HEK293 (cell line): ENCODE results near the gene ZFHX2.

ENCODE experiments used
- CTCF ChIA-PET: fragments of 350-600 bp; formaldehyde crosslinking; extraction: SDS; loops from one replicate; lab custom pipeline; 2021; ENCODE audit warnings: antibody characterized with exemption; lab: Yijun Ruan, JAX
- POLR2A ChIA-PET: fragments of 300-600 bp; formaldehyde crosslinking; extraction: SDS; loops from one replicate; lab custom pipeline; 2020; ENCODE audit warnings: antibody characterized with exemption, inconsistent platforms; lab: Yijun Ruan, JAX
- H3K27ac ChIP-seq: fragments of 200-500 bp; sonication (Bioruptor generic); 2 replicates; pipeline ENCODE4 v1.5.1; 2014; ENCODE audit warnings: low read depth, low read length, control low read depth, inconsistent platforms; ENCODE audit errors: extremely low read depth
- H3K36me3 ChIP-seq, 2 experiments: fragments of 200-500 bp in 1 of 2; sonication (Bioruptor generic) in 1 of 2; 1 replicate in 1 of 2; 2 replicates in 1 of 2; pipeline ENCODE4 v1.5.1; 2014 to 2017; ENCODE audit warnings: inconsistent platforms in 2 of 2, low read length in 2 of 2; ENCODE audit not compliant: control insufficient read depth in 2 of 2, insufficient read depth in 1 of 2
- H3K4me1 ChIP-seq: fragments of 200-500 bp; sonication (Bioruptor generic); 2 replicates; pipeline ENCODE4 v1.5.1; 2014; ENCODE audit warnings: mild to moderate bottlenecking, low read length, inconsistent platforms; ENCODE audit not compliant: control insufficient read depth, insufficient read depth
- H3K4me3 ChIP-seq: 2 replicates; pipeline ENCODE4 v1.5.1; 2011; ENCODE audit warnings: low read depth, mild to moderate bottlenecking, control low read depth, low read length, moderate library complexity
- H3K9me3 ChIP-seq: fragments of 200-500 bp; sonication (Bioruptor generic); 2 replicates; pipeline ENCODE4 v1.5.1; 2014; ENCODE audit warnings: low read depth, low read length, inconsistent platforms; ENCODE audit not compliant: control insufficient read depth, insufficient read depth
- GLIS1 ChIP-seq: fragments of 450-650 bp; formaldehyde crosslinking; IDR thresholded peaks from 2 replicates; pipeline ENCODE4 v1.5.1; 2016; ENCODE audit warnings: missing biosample characterization, missing genetic modification characterization
- HIC1 ChIP-seq: fragments of 450-650 bp; formaldehyde crosslinking; IDR thresholded peaks from 2 replicates; pipeline ENCODE4 v1.5.1; 2016; ENCODE audit warnings: missing biosample characterization, missing genetic modification characterization
- KLF1 ChIP-seq: fragments of 450-650 bp; formaldehyde crosslinking; IDR thresholded peaks from 2 replicates; pipeline ENCODE4 v1.5.1; 2016; ENCODE audit warnings: missing biosample characterization, missing genetic modification characterization
- KLF16 ChIP-seq: fragments of 450-650 bp; formaldehyde crosslinking; IDR thresholded peaks from 2 replicates; pipeline ENCODE4 v1.5.1; 2017; ENCODE audit warnings: missing biosample characterization, missing genetic modification characterization
- KLF17 ChIP-seq: fragments of 450-650 bp; formaldehyde crosslinking; IDR thresholded peaks from 2 replicates; pipeline ENCODE4 v1.5.1; 2016; ENCODE audit warnings: missing biosample characterization, missing genetic modification characterization
- MEIS1 ChIP-seq: sonication (generic); formaldehyde crosslinking; IDR thresholded peaks from 2 replicates; pipeline ENCODE4 v1.8.1; 2022; ENCODE audit warnings: missing genetic modification reagents, mild to moderate bottlenecking, borderline replicate concordance
- RBAK ChIP-seq: fragments of 450-650 bp; formaldehyde crosslinking; IDR thresholded peaks from 2 replicates; pipeline ENCODE4 v1.5.1; 2016; ENCODE audit warnings: missing biosample characterization, missing genetic modification characterization
- TRIM28 ChIP-seq: IDR thresholded peaks from 2 replicates; pipeline ENCODE4 v1.6.1; 2011; ENCODE audit warnings: low read length, control low read depth, borderline replicate concordance
- YY1 ChIP-seq: fragments of 450-650 bp; formaldehyde crosslinking; IDR thresholded peaks from 2 replicates; pipeline ENCODE4 v1.5.1; 2018; ENCODE audit warnings: missing biosample characterization, missing genetic modification characterization
- ZBTB26 ChIP-seq: fragments of 450-650 bp; formaldehyde crosslinking; optimal IDR thresholded peaks from 2 replicates; pipeline ENCODE3; 2016; ENCODE audit warnings: missing biosample characterization, mild to moderate bottlenecking, missing genetic modification characterization
- ZBTB44 ChIP-seq: fragments of 450-650 bp; IDR thresholded peaks from 2 replicates; pipeline ENCODE4 v1.5.1; 2018; ENCODE audit warnings: missing biosample characterization, mild to moderate bottlenecking, missing genetic modification characterization
- ZBTB48 ChIP-seq: fragments of 450-650 bp; formaldehyde crosslinking; IDR thresholded peaks from 2 replicates; pipeline ENCODE4 v1.5.1; 2016; ENCODE audit warnings: missing biosample characterization, missing genetic modification characterization
- ZNF157 ChIP-seq: fragments of 450-650 bp; formaldehyde crosslinking; IDR thresholded peaks from 2 replicates; pipeline ENCODE4 v1.5.1; 2016; ENCODE audit warnings: missing biosample characterization, missing genetic modification characterization
- ZNF174 ChIP-seq: fragments of 450-650 bp; formaldehyde crosslinking; IDR thresholded peaks from 2 replicates; pipeline ENCODE4 v1.5.0; 2017; ENCODE audit warnings: missing biosample characterization, mild to moderate bottlenecking, missing genetic modification characterization
- ZNF221 ChIP-seq: fragments of 450-650 bp; formaldehyde crosslinking; IDR thresholded peaks from 2 replicates; pipeline ENCODE4 v1.5.1; 2017; ENCODE audit warnings: missing biosample characterization, missing genetic modification characterization, borderline replicate concordance
- ZNF24 ChIP-seq: fragments of 450-650 bp; formaldehyde crosslinking; IDR thresholded peaks from 2 replicates; pipeline ENCODE4 v1.5.1; 2016; ENCODE audit warnings: missing biosample characterization, missing genetic modification characterization
- ZNF324 ChIP-seq: fragments of 450-650 bp; formaldehyde crosslinking; IDR thresholded peaks from 2 replicates; pipeline ENCODE4 v1.5.1; 2016; ENCODE audit warnings: missing biosample characterization, missing genetic modification characterization
- ZNF362 ChIP-seq: fragments of 450-650 bp; formaldehyde crosslinking; IDR thresholded peaks from 2 replicates; pipeline ENCODE4 v1.5.1; 2016; ENCODE audit warnings: missing biosample characterization, missing genetic modification characterization
- ZNF501 ChIP-seq: fragments of 450-650 bp; formaldehyde crosslinking; IDR thresholded peaks from 2 replicates; pipeline ENCODE4 v1.5.1; 2016; ENCODE audit warnings: missing biosample characterization, missing genetic modification characterization
- ZNF513 ChIP-seq: fragments of 450-650 bp; IDR thresholded peaks from 2 replicates; pipeline ENCODE4 v1.5.1; 2018; ENCODE audit warnings: missing biosample characterization, missing genetic modification characterization
- ZNF571 ChIP-seq: fragments of 450-650 bp; formaldehyde crosslinking; IDR thresholded peaks from 2 replicates; pipeline ENCODE4 v1.5.0; 2017; ENCODE audit warnings: missing biosample characterization, missing genetic modification characterization
- ZNF654 ChIP-seq: fragments of 450-650 bp; formaldehyde crosslinking; IDR thresholded peaks from 2 replicates; pipeline ENCODE4 v1.5.1; 2016; ENCODE audit warnings: low read depth, missing biosample characterization, missing genetic modification characterization
- ZNF670 ChIP-seq: fragments of 450-650 bp; formaldehyde crosslinking; IDR thresholded peaks from 2 replicates; pipeline ENCODE4 v1.5.1; 2016; ENCODE audit warnings: missing biosample characterization, missing genetic modification characterization, low read depth
- ZNF707 ChIP-seq: fragments of 450-650 bp; formaldehyde crosslinking; IDR thresholded peaks from 2 replicates; pipeline ENCODE4 v1.5.1; 2016; ENCODE audit warnings: missing biosample characterization, missing genetic modification characterization
- ZNF792 ChIP-seq: fragments of 450-650 bp; formaldehyde crosslinking; IDR thresholded peaks from 2 replicates; pipeline ENCODE4 v1.5.1; 2016; ENCODE audit warnings: missing biosample characterization, missing genetic modification characterization

Gene ZFHX2

GRCh38 chr14:23538785-23539184 is 12.8 kb downstream of the ZFHX2 start (continued):
- TF ChIP-seq HIC1 (tag by site-specific recombination) (no peak), ZNF513 (tag by site-specific recombination) (peak; percentile 45; the same call in 1 of the 2 replicates), ZNF157 (tag by site-specific recombination) (no peak), KLF1 (tag by site-specific recombination) (peak; percentile 26), ZNF24 (tag by site-specific recombination) (no peak), KLF16 (tag by site-specific recombination) (no peak)

- CTCF ChIA-PET = interaction anchor here (0.6 to 3.2 kb wide), 14 partner anchors 8 to 1314 kb away, joined by 3 to 21 read pairs (median 6); no protein-coding TSS in a partner anchor
- Histone ChIP-seq H3K36me3 (peaks cover 0 to 12% of the 10 kb centered on the region in 2 experiments; a peak in 2 of 3 replicates), H3K4me3 (no peak overlapping the region), H3K27ac (no peak overlapping the region), H3K4me1 (peaks cover 5% of the 10 kb centered on the region), H3K9me3 (no peaks in the 10 kb centered on the region)
- POLR2A ChIA-PET = interaction anchor here (0.6 to 1.6 kb wide), 4 partner anchors 10 to 763 kb away, joined by 3 to 5 read pairs (median 4); no protein-coding TSS in a partner anchor
- no peak for TF ChIP-seq ZBTB26 (tag by site-specific recombination)
- no peak for TF ChIP-seq ZNF654
- TF ChIP-seq ZNF670 = no peak
- no peak for TF ChIP-seq ZNF571 (tag by site-specific recombination)
- TF ChIP-seq ZNF324 (tag by site-specific recombination) = no peak
- TF ChIP-seq ZBTB48 = no peak
- TF ChIP-seq TRIM28 = no peak
- TF ChIP-seq YY1 (tag by site-specific recombination) = no peak
- TF ChIP-seq ZNF221 (tag by site-specific recombination) = no peak
- TF ChIP-seq ZNF707 (tag by site-specific recombination) = no peak
- TF ChIP-seq ZNF501 (tag by site-specific recombination) = no peak
- TF ChIP-seq KLF17 (tag by site-specific recombination) = no peak
- TF ChIP-seq RBAK (tag by site-specific recombination) = no peak
- TF ChIP-seq ZNF792 (tag by site-specific recombination) = no peak
- TF ChIP-seq ZNF174 (tag by site-specific recombination) = no peak
- no peak for TF ChIP-seq ZBTB44 (tag by site-specific recombination)
- TF ChIP-seq GLIS1 (tag by site-specific recombination) = no peak
- no peak for TF ChIP-seq ZNF362 (tag by site-specific recombination)
- no peak for TF ChIP-seq MEIS1
These were observed 13.4 kb downstream of the ZFHX2 start for GRCh38 chr14:23538050-23538718.
